ENCODE measurements around the gene KRTAP13-2. TPM values are rescaled to one million over a fixed set of nuclear protein-coding genes. Genes with fewer than 3 reads are reported as not detected.
A peak's percentile ranks its signal among the peaks of the same experiment; 100 is the strongest.

KRTAP13-2 gene, protein sequence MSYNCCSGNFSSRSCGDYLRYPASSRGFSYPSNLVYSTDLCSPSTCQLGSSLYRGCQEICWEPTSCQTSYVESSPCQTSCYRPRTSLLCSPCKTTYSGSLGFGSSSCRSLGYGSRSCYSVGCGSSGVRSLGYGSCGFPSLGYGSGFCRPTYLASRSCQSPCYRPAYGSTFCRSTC
- not detected for total RNA-seq

DNA sequence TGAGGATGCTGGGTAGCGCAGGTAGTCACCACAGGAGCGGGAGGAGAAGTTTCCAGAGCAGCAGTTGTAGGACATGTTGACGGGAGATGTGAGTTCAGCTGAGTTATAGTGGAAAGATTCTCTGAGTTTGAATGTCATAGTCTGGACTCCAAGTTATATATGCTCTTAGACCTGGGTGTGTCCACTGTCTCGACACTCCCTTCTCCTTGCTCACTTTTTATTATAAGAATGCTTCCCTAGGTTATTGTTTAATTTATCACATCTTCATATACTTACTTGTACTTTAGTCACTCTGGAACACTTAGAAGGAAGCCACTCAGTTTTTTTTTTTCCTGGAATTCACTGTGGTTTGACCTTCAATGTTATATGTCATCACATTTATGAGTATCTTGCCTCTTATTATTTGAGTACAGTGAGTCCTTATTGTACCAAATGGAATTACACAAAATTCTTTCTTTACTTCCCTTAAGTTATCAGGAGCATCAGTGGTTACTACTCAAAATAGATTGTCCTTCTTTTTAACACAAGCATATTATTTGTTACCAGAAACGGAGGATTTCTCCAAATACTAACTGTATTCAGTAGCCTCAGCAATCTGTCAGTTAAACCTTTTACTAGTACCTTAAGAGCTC is at the start of gene KRTAP13-2:
KRTAP13-2 (minus strand) TSS at position 133 of the 632 bp plus-strand sequence; CDS start at position 75, 58 bp downstream.
- Histone ChIP-seq H3K27me3 (no peaks in the 10 kb centered on the region), H3K27ac (no peak within 1 kb of the TSS), H3K9me3 (no peaks in the 10 kb centered on the region), H3K36me3 (no peaks in the 10 kb centered on the region), H3K4me1 (no peaks in the 10 kb centered on the region), H3K4me3 (no peak within 1 kb of the TSS)
- TF ChIP-seq EP300 (IDR thresholded peaks at IDR 0.05) (no peak), POLR2AphosphoS5 (IDR thresholded peaks at IDR 0.05) (no peak), POLR2A (IDR thresholded peaks at IDR 0.05) (no peak)
- TF ChIP-seq, protein P1, sequence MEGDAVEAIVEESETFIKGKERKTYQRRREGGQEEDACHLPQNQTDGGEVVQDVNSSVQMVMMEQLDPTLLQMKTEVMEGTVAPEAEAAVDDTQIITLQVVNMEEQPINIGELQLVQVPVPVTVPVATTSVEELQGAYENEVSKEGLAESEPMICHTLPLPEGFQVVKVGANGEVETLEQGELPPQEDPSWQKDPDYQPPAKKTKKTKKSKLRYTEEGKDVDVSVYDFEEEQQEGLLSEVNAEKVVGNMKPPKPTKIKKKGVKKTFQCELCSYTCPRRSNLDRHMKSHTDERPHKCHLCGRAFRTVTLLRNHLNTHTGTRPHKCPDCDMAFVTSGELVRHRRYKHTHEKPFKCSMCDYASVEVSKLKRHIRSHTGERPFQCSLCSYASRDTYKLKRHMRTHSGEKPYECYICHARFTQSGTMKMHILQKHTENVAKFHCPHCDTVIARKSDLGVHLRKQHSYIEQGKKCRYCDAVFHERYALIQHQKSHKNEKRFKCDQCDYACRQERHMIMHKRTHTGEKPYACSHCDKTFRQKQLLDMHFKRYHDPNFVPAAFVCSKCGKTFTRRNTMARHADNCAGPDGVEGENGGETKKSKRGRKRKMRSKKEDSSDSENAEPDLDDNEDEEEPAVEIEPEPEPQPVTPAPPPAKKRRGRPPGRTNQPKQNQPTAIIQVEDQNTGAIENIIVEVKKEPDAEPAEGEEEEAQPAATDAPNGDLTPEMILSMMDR (IDR thresholded peaks at IDR 0.05): no peak
- no peak for DNase-seq
- WGBS, 2 donors: 87 to 89% methylated on average over 5 of the region's 5 CpGs
- ATAC-seq (ENCODE audit: low FRiP score in 2 of 2): no peak

DNA sequence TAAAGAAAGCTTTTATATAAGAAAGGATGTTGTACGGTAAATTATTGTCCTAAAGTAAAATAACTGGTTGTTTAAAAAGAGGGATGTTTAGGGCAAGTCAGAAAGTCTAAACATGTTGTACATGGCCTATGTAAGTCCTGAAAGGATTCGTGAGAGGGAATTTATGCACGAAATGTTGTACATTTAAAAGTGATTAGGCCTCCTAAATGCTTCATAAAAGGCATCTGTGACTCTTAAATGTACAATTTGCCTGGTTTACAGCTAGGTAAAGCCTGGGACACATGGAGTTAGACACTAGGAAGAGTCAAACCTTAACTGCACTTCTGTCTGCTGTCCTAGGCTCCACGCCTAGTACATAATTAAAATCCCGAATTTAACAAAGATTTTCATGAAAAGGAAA is 43.9 kb upstream of the KRTAP13-2 start:
- Histone ChIP-seq H3K4me1 (no peaks in the 10 kb centered on the region), H3K27ac (no peak overlapping the region), H3K27me3 (no peaks in the 10 kb centered on the region), H3K36me3 (no peaks in the 10 kb centered on the region), H3K9me3 (no peaks in the 10 kb centered on the region), H3K4me3 (no peak overlapping the region)
- WGBS, 2 donors: 78 to 79% methylated on average over 5 of the region's 5 CpGs
- ATAC-seq (ENCODE audit: low FRiP score in 2 of 2) (no peak), DNase-seq (no peak)
- TF ChIP-seq POLR2AphosphoS5 (IDR thresholded peaks at IDR 0.05) (no peak), EP300 (IDR thresholded peaks at IDR 0.05) (no peak), POLR2A (IDR thresholded peaks at IDR 0.05) (no peak)
- TF ChIP-seq, protein P1 (IDR thresholded peaks at IDR 0.05): no peak

DNA sequence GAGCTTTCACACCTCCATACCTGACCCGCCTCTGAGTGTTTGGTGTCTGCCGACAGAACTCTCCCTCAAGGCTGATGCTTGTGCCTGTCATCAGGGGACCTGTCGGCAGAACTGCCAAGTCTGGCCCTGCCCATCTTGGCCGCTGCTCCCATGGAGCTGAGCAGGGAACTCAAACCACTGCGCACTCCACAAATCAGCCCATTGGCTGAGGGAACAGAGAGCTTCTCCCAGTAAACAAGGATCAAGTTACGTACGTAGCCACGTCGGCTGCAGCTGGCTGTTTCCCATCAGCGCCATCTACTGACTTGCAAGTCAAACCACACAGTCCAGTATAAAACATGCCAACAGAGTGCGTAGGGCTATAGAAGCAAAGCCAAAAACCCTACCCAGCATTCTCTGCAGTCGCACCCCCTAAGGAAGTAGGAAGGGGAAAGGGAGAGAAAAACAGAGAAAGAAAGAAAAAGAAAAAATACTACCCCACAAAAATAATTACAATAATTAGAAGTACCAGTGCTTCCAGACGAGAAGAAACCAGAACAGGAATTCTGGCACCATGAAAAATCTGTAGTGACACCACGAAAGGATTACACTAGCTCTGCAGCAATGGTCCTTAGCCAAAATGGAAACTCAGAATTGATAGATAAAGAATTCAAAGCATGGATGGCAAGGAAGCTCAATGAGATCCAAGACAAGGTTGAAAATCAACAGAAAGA is 36.9 kb upstream of the KRTAP13-2 start:
- Histone ChIP-seq H3K4me1 (no peaks in the 10 kb centered on the region), H3K27ac (no peak overlapping the region), H3K36me3 (no peaks in the 10 kb centered on the region), H3K4me3 (no peak overlapping the region), H3K9me3 (no peaks in the 10 kb centered on the region), H3K27me3 (no peaks in the 10 kb centered on the region)
- peak; percentile 53 to 90 for ATAC-seq (ENCODE audit: low FRiP score in 2 of 2)
- WGBS, 2 donors: 39 to 41% methylated on average over 13 to 14 of the region's 14 CpGs
- no peak for TF ChIP-seq POLR2A (IDR thresholded peaks at IDR 0.05)
- TF ChIP-seq, protein P1 (IDR thresholded peaks at IDR 0.05): peak in 3 of 6 experiments; percentile 31 to 43 (median 41)
- TF ChIP-seq EP300 (IDR thresholded peaks at IDR 0.05): no peak
- peak; percentile 31 to 80 for DNase-seq

DNA sequence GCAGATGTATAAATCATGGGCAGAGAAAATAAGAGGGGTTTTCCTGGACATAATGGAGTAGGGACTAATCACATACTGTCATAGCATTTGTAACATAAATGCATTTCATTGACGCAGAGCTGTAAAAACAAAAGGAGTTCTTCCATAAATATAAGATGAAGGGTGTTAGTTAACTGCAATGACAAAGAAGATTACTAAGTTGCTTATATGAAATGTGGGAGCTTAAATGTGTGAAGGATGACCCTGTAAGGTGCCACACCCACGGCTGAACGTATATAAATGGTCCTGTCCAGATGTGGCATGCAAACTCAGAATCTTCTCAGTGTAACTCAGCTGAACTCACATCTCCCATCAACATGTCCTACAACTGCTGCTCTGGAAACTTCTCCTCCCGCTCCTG is 23.7 kb upstream of the KRTAP13-2 start, which contains the start of gene KRTAP13-1:
KRTAP13-1 (plus strand) TSS at position 301 of the 400 bp plus-strand sequence; CDS start at position 357, 56 bp downstream.
- Histone ChIP-seq H3K27ac (no peak within 1 kb of the TSS), H3K4me1 (no peaks in the 10 kb centered on the region), H3K27me3 (no peaks in the 10 kb centered on the region), H3K9me3 (no peaks in the 10 kb centered on the region), H3K4me3 (no peak within 1 kb of the TSS), H3K36me3 (no peaks in the 10 kb centered on the region)
- 77 to 85% methylated on average over 4 of the region's 4 CpGs for WGBS, 2 donors
- DNase-seq (no peak), ATAC-seq (ENCODE audit: low FRiP score in 2 of 2) (no peak)
- no peak for TF ChIP-seq POLR2AphosphoS5 (IDR thresholded peaks at IDR 0.05)
- TF ChIP-seq, protein P1 (IDR thresholded peaks at IDR 0.05): no peak
- TF ChIP-seq EP300 (IDR thresholded peaks at IDR 0.05): no peak
- TF ChIP-seq POLR2A (IDR thresholded peaks at IDR 0.05): no peak
